ENCODE results near the gene FBN1. TPM values are rescaled to one million over a fixed set of nuclear protein-coding genes. Genes with fewer than 3 reads are reported as not detected.

FBN1 gene
- total RNA-seq, 1 donor from 2014 or later, result 12.6 TPM

GRCh38 chr15:48682942-48683651, 37.6 kb upstream of the FBN1 start:
- peaks cover 2% of the 10 kb centered on the region for H3K9me3 Mint-ChIP-seq (ENCODE audit: unreplicated experiment)
- H3K27me3 Mint-ChIP-seq (ENCODE audit: unreplicated experiment), result no peaks in the 10 kb centered on the region
- no peak overlapping the region for H3K4me3 Mint-ChIP-seq (ENCODE audit: unreplicated experiment)
- H3K27ac Mint-ChIP-seq (ENCODE audit: unreplicated experiment), result no peak overlapping the region
- H3K4me1 Mint-ChIP-seq (ENCODE audit: low read depth, unreplicated experiment), result no peaks in the 10 kb centered on the region
- no peak for DNase-seq
- H3K36me3 Mint-ChIP-seq (ENCODE audit: unreplicated experiment), result no peaks in the 10 kb centered on the region
- no peak for TF ChIP-seq CTCF (IDR thresholded peaks at IDR 0.05; ENCODE audit: partially characterized antibody, unreplicated experiment)

- no peak overlapping the region for H3K4me3 Mint-ChIP-seq (ENCODE audit: unreplicated experiment)
- DNase-seq, result no peak
- H3K27ac Mint-ChIP-seq (ENCODE audit: unreplicated experiment), result no peak overlapping the region
- H3K27me3 Mint-ChIP-seq (ENCODE audit: unreplicated experiment), result no peaks in the 10 kb centered on the region
- no peak for TF ChIP-seq CTCF (IDR thresholded peaks at IDR 0.05; ENCODE audit: partially characterized antibody, unreplicated experiment)
- no peaks in the 10 kb centered on the region for H3K36me3 Mint-ChIP-seq (ENCODE audit: unreplicated experiment)
- H3K4me1 Mint-ChIP-seq (ENCODE audit: low read depth, unreplicated experiment), result no peaks in the 10 kb centered on the region
- H3K9me3 Mint-ChIP-seq (ENCODE audit: unreplicated experiment), result peaks cover 2% of the 10 kb centered on the region
Measured at GRCh38 chr15:48681353-48681752, 35.8 kb upstream of the FBN1 start.

- no peak for TF ChIP-seq CTCF (IDR thresholded peaks at IDR 0.05; ENCODE audit: partially characterized antibody, unreplicated experiment)
- Mint-ChIP-seq H3K36me3 (ENCODE audit: unreplicated experiment) (no peaks in the 10 kb centered on the region), H3K4me1 (ENCODE audit: low read depth, unreplicated experiment) (no peaks in the 10 kb centered on the region), H3K27ac (ENCODE audit: unreplicated experiment) (no peak overlapping the region), H3K4me3 (ENCODE audit: unreplicated experiment) (no peak overlapping the region), H3K9me3 (ENCODE audit: unreplicated experiment) (peaks cover 2% of the 10 kb centered on the region), H3K27me3 (ENCODE audit: unreplicated experiment) (no peaks in the 10 kb centered on the region)
- no peak for DNase-seq
Measured at GRCh38 chr15:48680841-48681240, 35.3 kb upstream of the FBN1 start.

GRCh38 chr15:48679952-48680351, 34.4 kb upstream of the FBN1 start:
- Mint-ChIP-seq H3K27me3 (ENCODE audit: unreplicated experiment) (no peaks in the 10 kb centered on the region), H3K4me3 (ENCODE audit: unreplicated experiment) (no peak overlapping the region), H3K36me3 (ENCODE audit: unreplicated experiment) (no peaks in the 10 kb centered on the region), H3K4me1 (ENCODE audit: low read depth, unreplicated experiment) (no peaks in the 10 kb centered on the region), H3K27ac (ENCODE audit: unreplicated experiment) (no peak overlapping the region), H3K9me3 (ENCODE audit: unreplicated experiment) (no peaks in the 10 kb centered on the region)
- DNase-seq, result no peak
- TF ChIP-seq CTCF (IDR thresholded peaks at IDR 0.05; ENCODE audit: partially characterized antibody, unreplicated experiment), result no peak

GRCh38 chr15:48678851-48679250, 33.3 kb upstream of the FBN1 start:
- no peaks in the 10 kb centered on the region for H3K9me3 Mint-ChIP-seq (ENCODE audit: unreplicated experiment)
- no peaks in the 10 kb centered on the region for H3K36me3 Mint-ChIP-seq (ENCODE audit: unreplicated experiment)
- no peaks in the 10 kb centered on the region for H3K4me1 Mint-ChIP-seq (ENCODE audit: low read depth, unreplicated experiment)
- H3K27ac Mint-ChIP-seq (ENCODE audit: unreplicated experiment), result no peak overlapping the region
- no peak overlapping the region for H3K4me3 Mint-ChIP-seq (ENCODE audit: unreplicated experiment)
- no peaks in the 10 kb centered on the region for H3K27me3 Mint-ChIP-seq (ENCODE audit: unreplicated experiment)
- no peak for DNase-seq
- TF ChIP-seq CTCF (IDR thresholded peaks at IDR 0.05; ENCODE audit: partially characterized antibody, unreplicated experiment), result no peak
